GM10248 (cell line): ENCODE data around the gene NUAK2.
A peak's percentile ranks its signal among the peaks of the same experiment; 100 is the strongest.

Experiments
- CTCF ChIA-PET: fragments of 300-600 bp; sonication (Branson Sonifier 250); formaldehyde crosslinking; extraction: SDS; loops from one replicate; lab custom pipeline; 2021; ENCODE audit warnings: antibody characterized with exemption; lab: Yijun Ruan, JAX
- POLR2A ChIA-PET: fragments of 350-650 bp; sonication (Branson Sonifier 250); formaldehyde crosslinking; extraction: SDS; loops from one replicate; lab custom pipeline; 2020; ENCODE audit warnings: antibody characterized with exemption; lab: Yijun Ruan, JAX
- DNase-seq: peaks from one replicate; pipeline ENCODE4 v3.0.0; 2012; ENCODE audit errors: extremely low spot score
- CTCF ChIP-seq: IDR thresholded peaks from 2 replicates; pipeline ENCODE4 v1.5.1; 2012; ENCODE audit warnings: mild to moderate bottlenecking, low read depth; ENCODE audit errors: extremely low read depth, missing control alignments, control extremely low read depth

NUAK2 gene

GRCh38 chr1:205255941-205256780 is 65.4 kb downstream of the NUAK2 start:
- peak; percentile 93 for TF ChIP-seq CTCF
- peak; percentile 83 for DNase-seq
- CTCF ChIA-PET: interaction anchor here (0.8 to 42.6 kb wide), 45 partner anchors 10 to 467 kb away, joined by 3 to 1591 read pairs (median 5); partner anchors contain the start of genes NUAK2 and TMCC2
- POLR2A ChIA-PET: interaction anchor here (0.6 kb wide), 1 partner anchor 27 kb away, joined by 4 read pairs; no protein-coding TSS in a partner anchor
